ENCODE results near the gene EEF1B2.

Gene EEF1B2

DNA sequence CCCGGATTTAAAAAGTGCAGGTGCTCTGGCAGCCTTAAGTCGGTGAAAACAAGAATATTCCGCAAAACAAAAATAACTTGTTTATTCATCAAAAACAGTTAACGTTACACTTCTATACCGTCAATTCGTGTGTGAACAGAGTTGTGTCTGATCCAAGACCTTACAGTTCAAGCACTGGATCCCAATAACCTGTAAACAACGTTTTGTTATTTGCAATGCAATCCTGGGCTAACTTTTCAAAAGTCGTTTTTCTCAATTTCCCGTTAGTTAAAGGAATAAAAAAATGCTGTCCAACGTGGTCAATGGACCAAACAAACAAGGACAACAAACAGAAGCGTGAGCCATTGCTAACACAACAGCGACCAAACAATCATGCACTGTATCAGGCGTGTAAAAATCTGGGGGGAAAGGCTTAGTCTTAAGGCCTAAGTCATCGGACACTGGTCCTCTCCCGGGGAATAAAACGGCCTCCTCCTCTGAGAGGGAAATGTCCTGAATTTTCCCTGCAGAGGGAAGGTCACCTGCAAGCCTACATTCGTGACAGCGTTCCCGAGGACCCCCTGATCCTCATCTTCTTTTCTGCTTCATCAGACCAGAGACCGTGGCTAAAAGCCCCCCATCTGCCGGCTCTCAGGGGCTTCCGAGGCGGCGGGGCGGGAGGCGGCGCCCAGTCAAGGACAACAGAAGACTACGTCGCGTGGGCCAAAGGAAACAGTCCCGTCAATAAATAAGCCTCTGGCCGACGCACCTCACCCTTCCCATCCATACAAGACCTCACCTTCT is 941 bp upstream of the EEF1B2 start:
- no peak for TF ChIP-seq CTCF (IDR thresholded peaks at IDR 0.05)

- no peak for TF ChIP-seq CTCF (IDR thresholded peaks at IDR 0.05)
Observed at GRCh38 chr2:206160125-206160806, 571 bp downstream of the EEF1B2 start.

DNA sequence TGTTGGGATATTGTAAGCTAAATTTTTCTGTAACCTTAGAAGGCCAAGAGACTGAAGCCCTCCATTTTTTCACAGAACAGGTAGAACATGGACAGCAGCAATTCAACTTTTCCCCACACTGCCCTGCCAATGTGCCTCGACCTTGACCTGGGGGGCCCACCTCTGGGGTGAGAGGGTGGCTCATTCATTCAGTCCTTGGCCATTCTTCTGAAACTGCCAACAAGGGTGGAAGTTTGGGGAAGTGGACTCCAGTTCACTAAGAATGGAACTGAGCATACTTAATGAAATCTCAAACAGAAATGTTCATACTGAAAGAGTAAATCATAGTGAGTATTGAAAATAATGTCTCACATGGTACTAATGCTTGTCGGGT is 1.1 kb downstream of the EEF1B2 start:
- no peak for TF ChIP-seq CTCF (IDR thresholded peaks at IDR 0.05)

- TF ChIP-seq CTCF (IDR thresholded peaks at IDR 0.05), result no peak
Observed at GRCh38 chr2:206163251-206163880, 3.7 kb downstream of the EEF1B2 start.

- peak; percentile 72 for TF ChIP-seq CTCF (IDR thresholded peaks at IDR 0.05)
Observed at GRCh38 chr2:206164261-206164862, 4.7 kb downstream of the EEF1B2 start.

GRCh38 chr2:206173147-206173546 is 13.5 kb downstream of the EEF1B2 start:
- no peak for TF ChIP-seq CTCF (IDR thresholded peaks at IDR 0.05)

- no peak for TF ChIP-seq CTCF (IDR thresholded peaks at IDR 0.05)
Observed at GRCh38 chr2:206176121-206176520, 16.4 kb downstream of the EEF1B2 start.
